H9 (cell line): Measurements from ENCODE around the gene PTK7. TPM values are rescaled to one million over a fixed set of nuclear protein-coding genes. Genes with fewer than 3 reads are reported as not detected.
A peak's percentile ranks its signal among the peaks of the same experiment; 100 is the strongest.

Source experiments
- DNase-seq: peaks from one replicate; pipeline ENCODE4 v3.0.0-alpha.2; 2017
- H2AFZ ChIP-seq: one replicate; pipeline ENCODE4 v1.6.1; 2013; ENCODE audit warnings: mild to moderate bottlenecking, low read length, control low read depth, moderate library complexity
- H2AK5ac ChIP-seq: 2 replicates; pipeline ENCODE4 v1.6.1; 2013; ENCODE audit warnings: low read length, control low read depth, mixed read lengths; ENCODE audit not compliant: insufficient read length
- H2BK120ac ChIP-seq: one replicate; pipeline ENCODE4 v1.6.1; 2013; ENCODE audit warnings: low read depth, mild to moderate bottlenecking, low read length, control low read depth, inconsistent platforms; ENCODE audit not compliant: poor library complexity, severe bottlenecking
- H2BK12ac ChIP-seq: 2 replicates; pipeline ENCODE4 v1.6.1; 2013; ENCODE audit warnings: low read length, control low read depth, mixed read lengths, low read depth; ENCODE audit not compliant: insufficient read length
- H2BK15ac ChIP-seq: 2 replicates; pipeline ENCODE4 v1.6.1; 2013; ENCODE audit warnings: low read depth, low read length, control low read depth
- H2BK20ac ChIP-seq: one replicate; pipeline ENCODE4 v1.6.1; 2013; ENCODE audit warnings: low read depth, mild to moderate bottlenecking, low read length, control low read depth, inconsistent platforms; ENCODE audit not compliant: poor library complexity, severe bottlenecking
- H2BK5ac ChIP-seq: 2 replicates; pipeline ENCODE4 v1.6.1; 2013; ENCODE audit warnings: low read length, control low read depth, mixed read lengths; ENCODE audit not compliant: insufficient read length
- H3K14ac ChIP-seq: 2 replicates; pipeline ENCODE4 v1.6.1; 2013; ENCODE audit warnings: low read length, control low read depth; ENCODE audit not compliant: insufficient read depth
- H3K18ac ChIP-seq: 2 replicates; pipeline ENCODE4 v1.6.1; 2013; ENCODE audit warnings: low read depth, mild to moderate bottlenecking, mixed read lengths, low read length, control low read depth; ENCODE audit not compliant: insufficient read length
- H3K23ac ChIP-seq: 2 replicates; pipeline ENCODE4 v1.6.1; 2013; ENCODE audit warnings: low read length, control low read depth, mixed read lengths, low read depth; ENCODE audit not compliant: insufficient read length
- H3K23me2 ChIP-seq: 2 replicates; pipeline ENCODE4 v1.6.1; 2013; ENCODE audit warnings: low read depth, mild to moderate bottlenecking, mixed read lengths, low read length, control low read depth; ENCODE audit not compliant: insufficient read length, poor library complexity, severe bottlenecking
- H3K27ac ChIP-seq: 2 replicates; pipeline ENCODE4 v1.5.1; 2013; ENCODE audit warnings: low read length, control low read depth, mixed read lengths, low read depth; ENCODE audit not compliant: insufficient read length
- H3K27me3 ChIP-seq: 2 replicates; pipeline ENCODE4 v1.6.1; 2013; ENCODE audit warnings: low read length, control low read depth, inconsistent platforms; ENCODE audit not compliant: insufficient read depth
- H3K4ac ChIP-seq: 2 replicates; pipeline ENCODE4 v1.6.1; 2013; ENCODE audit warnings: low read depth, mild to moderate bottlenecking, control low read depth, inconsistent platforms, low read length, moderate library complexity
- H3K4me1 ChIP-seq: 2 replicates; pipeline ENCODE4 v1.6.1; 2013; ENCODE audit warnings: low read length, control low read depth, inconsistent platforms; ENCODE audit not compliant: insufficient read depth
- H3K4me2 ChIP-seq: 2 replicates; pipeline ENCODE4 v1.6.1; 2013; ENCODE audit warnings: low read length, control low read depth, mixed read lengths; ENCODE audit not compliant: insufficient read length, insufficient read depth
- H3K56ac ChIP-seq: 2 replicates; pipeline ENCODE4 v1.6.1; 2013; ENCODE audit warnings: low read depth, mild to moderate bottlenecking, mixed read lengths, low read length, control low read depth; ENCODE audit not compliant: insufficient read length
- H3K79me1 ChIP-seq: 2 replicates; pipeline ENCODE4 v1.6.1; 2013; ENCODE audit warnings: low read depth, mild to moderate bottlenecking, moderate library complexity, low read length, control low read depth, inconsistent platforms; ENCODE audit not compliant: insufficient read depth, poor library complexity, severe bottlenecking
- H3K79me2 ChIP-seq: 2 replicates; pipeline ENCODE4 v1.6.1; 2013; ENCODE audit warnings: low read length, control low read depth, inconsistent platforms; ENCODE audit not compliant: insufficient read depth
- H3K9ac ChIP-seq: 2 replicates; pipeline ENCODE4 v1.6.1; 2013; ENCODE audit warnings: low read length, control low read depth, mixed read lengths; ENCODE audit not compliant: insufficient read length; ENCODE audit errors: extremely low read depth
- H3K9me3 ChIP-seq: one replicate; pipeline ENCODE4 v1.6.1; 2013; ENCODE audit warnings: low read depth, low read length, inconsistent platforms; ENCODE audit not compliant: control insufficient read depth
- H3T11ph ChIP-seq: one replicate; pipeline ENCODE4 v1.6.1; 2013; ENCODE audit warnings: mild to moderate bottlenecking, low read length, control low read depth, inconsistent platforms
- H4K20me1 ChIP-seq: one replicate; pipeline ENCODE4 v1.6.1; 2013; ENCODE audit not compliant: control insufficient read depth, insufficient read length, insufficient read depth
- H4K5ac ChIP-seq: 2 replicates; pipeline ENCODE4 v1.6.1; 2013; ENCODE audit warnings: low read depth, mild to moderate bottlenecking, mixed read lengths, low read length, control low read depth; ENCODE audit not compliant: insufficient read length
- H4K8ac ChIP-seq: replicated peaks from 2 replicates; pipeline ENCODE4 v1.6.1; 2013; ENCODE audit warnings: low read length, control low read depth, mixed read lengths, low read depth; ENCODE audit not compliant: insufficient read length
- H4K91ac ChIP-seq: 2 replicates; pipeline ENCODE4 v1.6.1; 2013; ENCODE audit warnings: low read depth, mild to moderate bottlenecking, moderate library complexity, mixed read lengths, low read length, control low read depth; ENCODE audit not compliant: insufficient read length
- H3K27ac Mint-ChIP-seq, 3 experiments: 2 replicates in 2 of 3; 3 replicates in 1 of 3; pipeline ENCODE4 v1.8.0; 2020 to 2021; ENCODE audit warnings: mixed read lengths in 3 of 3, mild to moderate bottlenecking in 1 of 3, moderate library complexity in 1 of 3
- H3K27me3 Mint-ChIP-seq: 2 replicates; pipeline ENCODE4 v1.8.0; 2021; ENCODE audit warnings: low read depth, mild to moderate bottlenecking, moderate library complexity, mixed read lengths
- H3K36me3 Mint-ChIP-seq, 3 experiments: 2 replicates in 2 of 3; 3 replicates in 1 of 3; pipeline ENCODE4 v1.8.0; 2020 to 2021; ENCODE audit warnings: low read depth in 3 of 3, mixed read lengths in 3 of 3; ENCODE audit not compliant: insufficient read depth in 1 of 3
- H3K4me1 Mint-ChIP-seq, 2 experiments: 2 replicates each; pipeline ENCODE4 v1.8.0; 2020; ENCODE audit warnings: mixed read lengths in 2 of 2
- H3K4me3 Mint-ChIP-seq, 2 experiments: 2 replicates in 1 of 2; 3 replicates in 1 of 2; pipeline ENCODE4 v1.8.0; 2020 to 2021; ENCODE audit warnings: mild to moderate bottlenecking in 2 of 2, mixed read lengths in 2 of 2, moderate library complexity in 1 of 2
- H3K9me3 Mint-ChIP-seq, 2 experiments: 2 replicates in 1 of 2; 3 replicates in 1 of 2; pipeline ENCODE4 v1.8.0; 2020; ENCODE audit warnings: mild to moderate bottlenecking in 2 of 2, mixed read lengths in 2 of 2, moderate library complexity in 1 of 2
- WGBS: extraction: QIAGEN DNeasy Blood & Tissue Kit; methylation state at CpG from one replicate; pipeline ENCODE4 v1.1.7; 2013; ENCODE audit warnings: missing lambda C conversion rate, low lambda C conversion rate, mixed read lengths; ENCODE audit not compliant: insufficient read length; ENCODE audit errors: extremely low coverage; 5-methylcytosine and 5-hydroxymethylcytosine counted together
- total RNA-seq: library from RNA; stranded (reverse); gene quantifications from 2 replicates; pipeline ENCODE4 v1.2.1, GENCODE V29; 2021
- TF ChIP-seq, protein P1 (sequence below): fragments of 200-600 bp; sonication (generic); conservative IDR thresholded peaks from 3 replicates; pipeline ENCODE4 v1.8.0; 2021; ENCODE audit warnings: antibody characterized with exemption, mild to moderate bottlenecking

PTK7 gene
- total RNA-seq, 1 experiment from 2014 or later, result 128 TPM

DNA sequence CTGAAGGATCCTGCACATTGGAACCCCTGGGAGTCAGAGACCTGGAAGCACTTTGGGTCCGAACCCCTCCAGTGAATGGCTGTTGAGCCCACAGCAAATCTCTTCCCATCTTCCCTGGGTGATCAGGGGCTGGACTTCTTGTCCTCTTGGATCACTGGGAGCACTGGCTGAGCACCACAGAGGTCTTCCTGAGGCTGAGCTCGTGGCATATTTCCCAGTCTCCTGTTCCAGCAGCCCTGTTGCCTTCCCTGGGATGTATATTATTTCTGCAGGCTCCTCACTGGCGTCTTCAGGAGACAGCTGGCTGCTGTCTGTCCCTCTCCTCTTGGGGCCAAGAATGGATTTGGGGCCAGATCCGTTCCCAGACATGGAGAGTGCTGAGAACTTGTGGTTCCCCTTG lies 43.4 kb downstream of the PTK7 start:
- Histone ChIP-seq H2BK20ac (no peak overlapping the region), H2AFZ (no peak overlapping the region), H3K4me1 (no peaks in the 10 kb centered on the region), H2BK5ac (no peak overlapping the region), H3K27ac (no peak overlapping the region), H3K4me2 (no peak overlapping the region), H3K4ac (no peak overlapping the region), H4K91ac (no peak overlapping the region), H3K9me3 (no peaks in the 10 kb centered on the region), H3K79me2 (peaks cover 3% of the 10 kb centered on the region; the same call in 1 of the 2 replicates), H3K9ac (no peak overlapping the region), H3K23ac (no peak overlapping the region), H2AK5ac (no peak overlapping the region), H3K56ac (no peak overlapping the region), H3K27me3 (no peaks in the 10 kb centered on the region), H3K79me1 (no peaks in the 10 kb centered on the region), H2BK120ac (no peak overlapping the region), H3K23me2 (no peaks in the 10 kb centered on the region), H3K14ac (no peak overlapping the region), H4K20me1 (no peaks in the 10 kb centered on the region), H4K8ac (no peak overlapping the region), H2BK15ac (no peak overlapping the region), H3T11ph (no peak overlapping the region), H4K5ac (no peak overlapping the region), H3K18ac (no peak overlapping the region), H2BK12ac (no peak overlapping the region)
- H3K27ac Mint-ChIP-seq, result peak overlapping the region in 2 of 3 experiments; percentile 31 to 38; a peak in 4 of 7 replicates
- no peak overlapping the region for H3K4me3 Mint-ChIP-seq
- TF ChIP-seq, protein P1, sequence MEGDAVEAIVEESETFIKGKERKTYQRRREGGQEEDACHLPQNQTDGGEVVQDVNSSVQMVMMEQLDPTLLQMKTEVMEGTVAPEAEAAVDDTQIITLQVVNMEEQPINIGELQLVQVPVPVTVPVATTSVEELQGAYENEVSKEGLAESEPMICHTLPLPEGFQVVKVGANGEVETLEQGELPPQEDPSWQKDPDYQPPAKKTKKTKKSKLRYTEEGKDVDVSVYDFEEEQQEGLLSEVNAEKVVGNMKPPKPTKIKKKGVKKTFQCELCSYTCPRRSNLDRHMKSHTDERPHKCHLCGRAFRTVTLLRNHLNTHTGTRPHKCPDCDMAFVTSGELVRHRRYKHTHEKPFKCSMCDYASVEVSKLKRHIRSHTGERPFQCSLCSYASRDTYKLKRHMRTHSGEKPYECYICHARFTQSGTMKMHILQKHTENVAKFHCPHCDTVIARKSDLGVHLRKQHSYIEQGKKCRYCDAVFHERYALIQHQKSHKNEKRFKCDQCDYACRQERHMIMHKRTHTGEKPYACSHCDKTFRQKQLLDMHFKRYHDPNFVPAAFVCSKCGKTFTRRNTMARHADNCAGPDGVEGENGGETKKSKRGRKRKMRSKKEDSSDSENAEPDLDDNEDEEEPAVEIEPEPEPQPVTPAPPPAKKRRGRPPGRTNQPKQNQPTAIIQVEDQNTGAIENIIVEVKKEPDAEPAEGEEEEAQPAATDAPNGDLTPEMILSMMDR, result no peak
- no peaks in the 10 kb centered on the region for H3K27me3 Mint-ChIP-seq
- H3K4me1 Mint-ChIP-seq, result peaks cover 41 to 58% of the 10 kb centered on the region in 2 experiments
- WGBS, result no CpG with 5 or more reads among the region's 4 CpGs
- H3K9me3 Mint-ChIP-seq, result no peaks in the 10 kb centered on the region
- DNase-seq, result no peak
- H3K36me3 Mint-ChIP-seq, result no peaks in the 10 kb centered on the region; a peak in 1 of 7 replicates
